LHCN-M2 (cell line): ENCODE measurements around the gene DENND1C. TPM values are rescaled to one million over a fixed set of nuclear protein-coding genes. Genes with fewer than 3 reads are reported as not detected.

Experiments used
- DNase-seq: peaks from one replicate; pipeline ENCODE4 v3.0.0-alpha.2; 2012; ENCODE audit warnings: low read depth
- total RNA-seq: library from RNA; depleted of rRNA; stranded (reverse); fragments of >200 nt; gene quantifications from 2 replicates; pipeline ENCODE4 v1.2.3, GENCODE V29; 2014; rRNA removed

Gene DENND1C
- total RNA-seq, 1 experiment from 2014 or later: not detected

DNA sequence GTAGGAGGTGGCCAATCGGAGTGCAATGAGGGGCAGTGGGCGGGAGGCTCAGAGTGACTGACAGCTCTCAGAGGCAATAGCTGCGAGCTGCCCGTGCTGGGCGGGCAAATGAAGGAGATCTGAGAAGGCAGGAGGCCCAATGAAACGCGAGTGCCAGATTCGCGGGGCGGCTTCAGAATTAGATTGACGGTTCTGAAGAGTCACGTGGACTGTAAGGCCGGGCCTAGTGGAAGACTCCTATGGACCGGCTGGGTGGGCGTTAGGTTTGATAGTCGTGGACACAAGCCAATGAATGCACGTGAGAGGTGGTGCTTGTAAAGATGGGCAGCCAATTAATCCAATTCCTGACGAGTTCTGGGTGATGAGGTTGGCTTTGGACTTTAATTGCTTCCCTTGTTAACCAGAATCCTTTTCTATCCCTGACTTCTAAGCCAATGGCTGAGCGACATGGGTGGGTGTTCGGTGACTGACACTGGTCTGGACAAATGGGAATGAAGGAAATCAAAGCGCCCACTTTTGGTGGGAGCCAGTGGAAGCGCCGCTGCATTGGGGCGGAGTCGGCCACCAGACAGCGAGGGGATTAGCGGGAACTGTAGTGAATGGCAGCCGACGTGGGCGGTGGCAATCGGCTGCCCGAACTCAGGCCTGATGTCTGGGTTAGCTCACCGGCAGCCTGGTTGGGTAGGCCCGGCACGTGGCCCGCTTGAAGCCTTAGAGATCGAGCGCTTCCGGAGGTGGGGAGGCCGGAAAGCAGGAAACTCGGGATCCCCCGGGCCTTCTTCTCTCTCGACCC, 56.5 kb downstream of the DENND1C start:
- peak; percentile 100 for DNase-seq

- DNase-seq: no peak
These were observed 57.2 kb downstream of the DENND1C start, which contains the start of gene KHSRP for GRCh38 chr19:6424195-6424938. Gene KHSRP, minus strand, starts transcription at chr19:6424811. Its CDS starts 110 bp downstream, at chr19:6424701.

DNA sequence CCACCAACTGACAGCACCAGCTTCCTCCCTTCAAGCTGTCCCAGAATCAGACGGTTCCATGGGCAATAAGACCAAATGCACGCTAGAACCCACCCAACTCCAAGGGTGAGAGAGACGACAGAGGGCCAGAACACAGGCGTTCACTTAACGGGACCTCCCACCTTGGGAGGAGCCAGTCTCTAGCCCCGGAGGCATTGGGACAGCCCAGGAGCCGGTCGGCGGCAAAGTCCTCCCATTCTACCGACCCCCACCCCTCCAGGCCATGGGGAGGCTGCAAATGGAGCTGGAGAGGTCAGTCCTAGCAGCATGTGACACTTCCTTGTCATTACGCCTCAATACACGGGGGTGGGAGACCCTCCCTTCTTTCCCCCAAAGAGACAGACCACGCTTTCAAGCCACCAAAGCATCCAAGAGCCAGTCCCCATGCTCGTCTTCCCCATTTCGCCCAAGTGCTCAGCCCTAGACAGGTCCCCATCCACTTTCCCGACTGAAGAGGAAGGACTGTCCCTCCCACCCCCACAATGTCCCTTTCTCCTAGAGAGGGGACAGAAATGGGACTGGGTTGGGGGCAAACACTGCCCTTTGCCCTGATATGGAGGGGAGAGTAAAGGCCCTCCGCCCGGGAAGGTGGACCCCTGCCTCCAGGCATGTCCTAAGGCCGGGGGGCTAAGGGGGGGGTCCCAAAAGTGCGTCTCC, 57.9 kb downstream of the DENND1C start:
- peak; percentile 53 for DNase-seq

GRCh38 chr19:6421075-6422014, 60.2 kb downstream of the DENND1C start:
- no peak for DNase-seq

GRCh38 chr19:6418562-6418932, 63.0 kb downstream of the DENND1C start:
- no peak for DNase-seq

DNA sequence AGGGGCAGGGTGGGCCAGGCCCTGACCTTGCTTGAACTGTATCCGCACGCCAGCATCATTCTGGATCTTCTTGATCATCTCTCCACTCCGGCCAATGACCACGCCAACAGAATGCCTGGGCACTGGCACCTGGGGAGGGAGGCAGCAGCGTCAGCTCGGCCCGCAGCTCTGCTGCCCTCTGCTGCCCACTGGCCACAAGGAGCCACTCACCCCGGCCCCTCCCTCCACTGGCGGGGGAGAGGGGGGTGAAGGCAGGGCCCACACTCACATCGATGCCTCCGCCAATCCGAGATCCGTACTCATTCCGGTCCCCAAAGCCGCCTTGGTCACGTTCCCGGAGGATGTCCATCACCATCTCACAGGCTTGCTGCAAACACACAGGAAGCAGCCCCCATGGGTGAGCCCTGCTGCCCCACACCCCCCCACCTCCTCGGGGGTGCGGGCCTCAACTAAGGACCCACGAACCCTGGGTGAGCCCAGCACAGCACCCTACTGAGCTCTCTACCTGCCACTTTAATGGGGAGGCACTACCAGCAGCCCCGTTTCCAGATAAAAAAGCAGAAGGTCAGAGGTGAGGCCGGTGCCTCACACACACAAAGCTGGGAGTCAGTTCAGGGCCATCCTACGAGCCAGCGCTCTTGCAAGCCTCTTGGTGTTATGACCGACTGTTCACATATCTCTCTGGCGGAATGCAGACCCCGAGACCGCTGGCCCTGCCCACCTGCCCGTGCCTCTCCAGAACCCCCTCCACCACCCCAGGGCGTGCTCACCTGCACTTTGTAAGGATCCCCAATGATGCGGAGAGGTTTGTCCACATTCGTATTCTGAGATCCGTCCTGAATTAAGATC, 63.6 kb downstream of the DENND1C start:
- no peak for DNase-seq

Other genes with a start within 250 kb of the DENND1C start
- gene MLLT1, start 201.8 kb downstream of the DENND1C start, total RNA-seq: 18.5 and 19.6 TPM in 2 replicates
- gene ACER1, start 148.2 kb downstream of the DENND1C start, total RNA-seq: not detected in 2 replicates
- 107 and 126 TPM in 2 replicates for gene CLPP, start 120.3 kb downstream of the DENND1C start, total RNA-seq
- 25.4 and 35.0 TPM in 2 replicates for gene ALKBH7, start 109.0 kb downstream of the DENND1C start, total RNA-seq
- 0.69 and 0.90 TPM in 2 replicates for gene PSPN, start 105.9 kb downstream of the DENND1C start, total RNA-seq
- gene GTF2F1, start 88.6 kb downstream of the DENND1C start, total RNA-seq: 59.4 and 64.3 TPM in 2 replicates
- 127 and 142 TPM in 2 replicates for gene KHSRP, start 57.0 kb downstream of the DENND1C start, total RNA-seq
- not detected in 2 replicates for gene SLC25A41, start 48.0 kb downstream of the DENND1C start, total RNA-seq
- gene SLC25A23, start 22.0 kb downstream of the DENND1C start, total RNA-seq: 5.5 TPM in 2 replicates
- not detected in 2 replicates for gene CRB3, start 17.5 kb downstream of the DENND1C start, total RNA-seq
- gene TUBB4A, start 20.5 kb upstream of the DENND1C start, total RNA-seq: not detected in 2 replicates
- 1.3 and 1.7 TPM in 2 replicates for gene TNFSF9, start 49.2 kb upstream of the DENND1C start, total RNA-seq
- 3.3 and 6.5 TPM in 2 replicates for gene CD70, start 109.4 kb upstream of the DENND1C start, total RNA-seq
- not detected in 2 replicates for gene TNFSF14, start 188.4 kb upstream of the DENND1C start, total RNA-seq
- 0.71 and 1.1 TPM in 2 replicates for gene C3, start 238.9 kb upstream of the DENND1C start, total RNA-seq